ENCODE data around the gene TSHR. TPM values are rescaled to one million over a fixed set of nuclear protein-coding genes. Genes with fewer than 3 reads are reported as not detected.

Gene TSHR
- total and polyA plus RNA-seq, 2 of the 4 experiments (the other 2 are of a cell fraction), result not detected

DNA sequence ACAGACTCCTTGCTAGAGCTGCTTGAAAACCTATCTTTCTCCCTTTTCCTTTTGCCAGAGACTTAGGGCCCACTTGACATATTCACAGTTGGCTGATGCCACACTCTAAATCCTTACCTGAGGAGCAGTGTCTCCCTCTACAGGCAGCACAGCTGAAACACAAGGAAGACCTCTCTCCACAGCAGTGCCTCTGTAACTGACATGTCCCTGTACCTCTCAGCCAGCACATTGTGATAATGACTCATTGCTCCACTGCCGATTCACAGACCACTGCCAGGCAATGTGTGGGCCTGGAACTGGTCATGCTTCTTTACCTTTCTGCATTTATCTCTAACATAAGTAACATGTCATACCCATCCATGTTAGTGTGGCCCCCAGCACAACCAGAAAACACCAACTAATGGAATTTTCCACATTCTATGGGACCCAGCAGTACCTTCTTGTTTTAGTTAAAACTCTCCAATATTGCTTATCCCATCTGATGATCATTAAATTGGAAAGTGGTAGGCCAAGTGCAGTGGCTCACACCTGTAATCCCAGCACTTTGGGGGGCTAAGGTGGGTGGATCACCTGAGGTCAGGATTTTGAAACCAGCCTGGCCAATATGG lies 208.8 kb downstream of the TSHR start:
- H3K36me3 ChIP-seq (ENCODE audit: control insufficient read depth, insufficient read depth, low read length), result no peaks in the 10 kb centered on the region
- H3K4ac ChIP-seq (ENCODE audit: low read depth, low read length), result no peak overlapping the region
- no peaks in the 10 kb centered on the region for H4K20me1 ChIP-seq (ENCODE audit: insufficient read depth, low read length)
- no peak overlapping the region for H3K27ac ChIP-seq (ENCODE audit: insufficient read depth, low read length)
- H3K4me1 ChIP-seq (ENCODE audit: control insufficient read depth, insufficient read depth, low read length), result no peaks in the 10 kb centered on the region
- H2AK9ac ChIP-seq (replicated peaks; ENCODE audit: low read depth, low read length, poor library complexity), result peak overlapping the region; percentile 66
- H3K4me3 ChIP-seq (ENCODE audit: insufficient read depth, low read depth, low read length), result no peak overlapping the region
- dilution Hi-C loops (cut with HindIII; ENCODE audit: low sequenced_read_pairs, unreplicated experiment) (no loop called here), in situ Hi-C loops (cut with MboI; ENCODE audit: low sequenced_read_pairs) (loop anchor here (10.0 kb wide), 1 partner anchor 169 kb away; no protein-coding TSS in a partner anchor), intact Hi-C loops (cut with micrococcal nuclease) (loop anchor here (1.0 kb wide), 1 partner anchor 168 kb away; no protein-coding TSS in a partner anchor)
- no peaks in the 10 kb centered on the region for H3K79me1 ChIP-seq (ENCODE audit: low read depth in 1 of 2, low read length in 2 of 2)
- no peak overlapping the region for H2BK120ac ChIP-seq (ENCODE audit: low read depth, low read length)
- H3K23ac ChIP-seq (ENCODE audit: low read depth, low read length), result no peak overlapping the region
- 14% methylated on average over 1 of the region's 1 CpG; no CpG with 5 or more reads in 1 of the 2 experiments for WGBS, 2 experiments (ENCODE audit: extremely low coverage in 2 of 2, insufficient read length in 1 of 2)
- no peaks in the 10 kb centered on the region for H3K27me3 ChIP-seq (ENCODE audit: control insufficient read depth, insufficient read depth, low read length)
- H2BK5ac ChIP-seq (ENCODE audit: low read depth, low read length, poor library complexity, severe bottlenecking), result no peak overlapping the region
- TF ChIP-seq BHLHE40 (IDR thresholded peaks at IDR 0.05; ENCODE audit: low read depth, low read length), result no peak
- no peak for TF ChIP-seq MAZ (IDR thresholded peaks at IDR 0.05; ENCODE audit: borderline replicate concordance, low read depth, low read length)
- no peak for TF ChIP-seq USF2 (IDR thresholded peaks at IDR 0.05; ENCODE audit: low read depth, low read length)
- TF ChIP-seq POLR2A (IDR thresholded peaks at IDR 0.05; ENCODE audit: low read depth, low read length), result no peak
- peak; percentile 67 for TF ChIP-seq RAD21 (IDR thresholded peaks at IDR 0.05; ENCODE audit: low read length)
- no peak for TF ChIP-seq MXI1 (IDR thresholded peaks at IDR 0.05; ENCODE audit: borderline replicate concordance, low read depth, low read length)
- no peak for TF ChIP-seq FOS (IDR thresholded peaks at IDR 0.05; ENCODE audit: low read depth, low read length)
- TF ChIP-seq RCOR1 (IDR thresholded peaks at IDR 0.05; ENCODE audit: insufficient replicate concordance, low read length), result no peak
- no peak for TF ChIP-seq MAFK (IDR thresholded peaks at IDR 0.05; ENCODE audit: low read depth, low read length)
- TF ChIP-seq CHD1 (IDR thresholded peaks at IDR 0.05; ENCODE audit: low read depth, low read length), result no peak
- TF ChIP-seq SMC3 (IDR thresholded peaks at IDR 0.05; ENCODE audit: low read depth, low read length), result peak; percentile 37; the same call in 1 of the 2 replicates
- no peak for TF ChIP-seq RFX5 (IDR thresholded peaks at IDR 0.05; ENCODE audit: low read depth, low read length)
- TF ChIP-seq NFE2L2 (IDR thresholded peaks at IDR 0.05; ENCODE audit: low read depth, low read length), result no peak
- TF ChIP-seq, protein P1, sequence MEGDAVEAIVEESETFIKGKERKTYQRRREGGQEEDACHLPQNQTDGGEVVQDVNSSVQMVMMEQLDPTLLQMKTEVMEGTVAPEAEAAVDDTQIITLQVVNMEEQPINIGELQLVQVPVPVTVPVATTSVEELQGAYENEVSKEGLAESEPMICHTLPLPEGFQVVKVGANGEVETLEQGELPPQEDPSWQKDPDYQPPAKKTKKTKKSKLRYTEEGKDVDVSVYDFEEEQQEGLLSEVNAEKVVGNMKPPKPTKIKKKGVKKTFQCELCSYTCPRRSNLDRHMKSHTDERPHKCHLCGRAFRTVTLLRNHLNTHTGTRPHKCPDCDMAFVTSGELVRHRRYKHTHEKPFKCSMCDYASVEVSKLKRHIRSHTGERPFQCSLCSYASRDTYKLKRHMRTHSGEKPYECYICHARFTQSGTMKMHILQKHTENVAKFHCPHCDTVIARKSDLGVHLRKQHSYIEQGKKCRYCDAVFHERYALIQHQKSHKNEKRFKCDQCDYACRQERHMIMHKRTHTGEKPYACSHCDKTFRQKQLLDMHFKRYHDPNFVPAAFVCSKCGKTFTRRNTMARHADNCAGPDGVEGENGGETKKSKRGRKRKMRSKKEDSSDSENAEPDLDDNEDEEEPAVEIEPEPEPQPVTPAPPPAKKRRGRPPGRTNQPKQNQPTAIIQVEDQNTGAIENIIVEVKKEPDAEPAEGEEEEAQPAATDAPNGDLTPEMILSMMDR (conservative IDR thresholded peaks at IDR 0.05; ENCODE audit: low read depth, low read length), result peak; percentile 60
- TF ChIP-seq ELK1 (IDR thresholded peaks at IDR 0.05; ENCODE audit: borderline replicate concordance, low read depth, low read length), result no peak
- no peak for TF ChIP-seq CEBPB (IDR thresholded peaks at IDR 0.05; ENCODE audit: low read depth, low read length)
- H2AK5ac ChIP-seq (ENCODE audit: low read depth, low read length), result no peak overlapping the region
- BruUV-seq (replicated peaks), result no TSS peak
- H4K91ac ChIP-seq (ENCODE audit: insufficient read depth, low read depth, low read length), result no peak overlapping the region
- CTCF ChIA-PET, result interaction anchor here (0.6 to 1.4 kb wide), 7 partner anchors 9 to 292 kb away, joined by 3 to 5 read pairs (median 3); no protein-coding TSS in a partner anchor
- H2BK20ac ChIP-seq (ENCODE audit: low read depth, low read length), result no peak overlapping the region
- H3K9me3 ChIP-seq (ENCODE audit: control insufficient read depth, insufficient read depth, low read length), result no peaks in the 10 kb centered on the region
- H4K8ac ChIP-seq (ENCODE audit: low read depth in 2 of 2, low read length in 2 of 2), result no peak overlapping the region
- H3K4me2 ChIP-seq (ENCODE audit: low read depth, low read length), result no peak overlapping the region
- no peak overlapping the region for H3K18ac ChIP-seq (ENCODE audit: low read depth, low read length)
- POLR2A ChIA-PET (ENCODE audit: unreplicated experiment), result no interaction called here
- ATAC-seq (ENCODE audit: low read depth) (peak; percentile 88), DNase-seq (peak; percentile 77)
- H3K9me1 ChIP-seq (ENCODE audit: insufficient read depth, low read length), result no peaks in the 10 kb centered on the region
- no peak overlapping the region for H4K5ac ChIP-seq (ENCODE audit: low read depth, low read length)
- H3K56ac ChIP-seq (ENCODE audit: extremely low read depth, insufficient read depth, low read length), result no peak overlapping the region
- H3K14ac ChIP-seq (replicated peaks; ENCODE audit: low read depth, low read length), result no peak overlapping the region; the same call in 1 of the 2 replicates
- H2BK15ac ChIP-seq (ENCODE audit: low read depth, low read length), result no peak overlapping the region
- no peak overlapping the region for H3K9ac ChIP-seq (ENCODE audit: low read depth, low read length)
- H2AFZ ChIP-seq (replicated peaks; ENCODE audit: low read length, poor library complexity), result peak overlapping the region; percentile 69
